HG02981 (cell line): ENCODE data around the gene COL6A3.
"Not testable (repeated sequence)": the region's sequence is repeated elsewhere in the genome, so short reads cannot be mapped to it uniquely, and the experiment has no call there.

Experiments
- ATAC-seq: cut with Tn5 transposase; IDR thresholded peaks from one replicate; pipeline ENCODE4 v1.9.1; 2021; ENCODE audit warnings: mild to moderate bottlenecking, moderate library complexity; ENCODE audit not compliant: unreplicated experiment

Gene COL6A3

GRCh38 chr2:237384672-237385020, 29.3 kb downstream of the COL6A3 start:
- ATAC-seq = no peak

- no peak for ATAC-seq
Measured at GRCh38 chr2:237383991-237384671, 29.8 kb downstream of the COL6A3 start.

- ATAC-seq = no peak
Measured at GRCh38 chr2:237380768-237381167, 33.2 kb downstream of the COL6A3 start.

- no peak for ATAC-seq
Measured at GRCh38 chr2:237379636-237380035, 34.3 kb downstream of the COL6A3 start.

- ATAC-seq = no peak
Measured at GRCh38 chr2:237378650-237379049, 35.3 kb downstream of the COL6A3 start.

GRCh38 chr2:237374284-237375060, 39.5 kb downstream of the COL6A3 start:
- no peak for ATAC-seq

GRCh38 chr2:237371856-237372255, 42.1 kb downstream of the COL6A3 start:
- ATAC-seq = no peak

GRCh38 chr2:237365671-237366070, 48.3 kb downstream of the COL6A3 start:
- ATAC-seq = no peak

- no peak for ATAC-seq
Measured at GRCh38 chr2:237364655-237365054, 49.3 kb downstream of the COL6A3 start.

- ATAC-seq = no peak
Measured at GRCh38 chr2:237361194-237362004, 52.6 kb downstream of the COL6A3 start.

- no peak for ATAC-seq
Measured at GRCh38 chr2:237359894-237360780, 53.8 kb downstream of the COL6A3 start.

GRCh38 chr2:237359518-237359840, 54.5 kb downstream of the COL6A3 start:
- no peak for ATAC-seq

GRCh38 chr2:237358721-237359517, 55.0 kb downstream of the COL6A3 start:
- no peak for ATAC-seq

GRCh38 chr2:237355701-237356100, 58.3 kb downstream of the COL6A3 start:
- ATAC-seq = no peak

GRCh38 chr2:237354892-237355291, 59.1 kb downstream of the COL6A3 start:
- ATAC-seq = no peak

- ATAC-seq = not testable (repeated sequence)
Measured at GRCh38 chr2:237354172-237354571, 59.8 kb downstream of the COL6A3 start.

GRCh38 chr2:237353215-237353614, 60.7 kb downstream of the COL6A3 start:
- ATAC-seq = no peak

GRCh38 chr2:237352279-237352845, 61.6 kb downstream of the COL6A3 start:
- no peak for ATAC-seq

- ATAC-seq = no peak
Measured at GRCh38 chr2:237351796-237352195, 62.2 kb downstream of the COL6A3 start.

- no peak for ATAC-seq
Measured at GRCh38 chr2:237351046-237351445, 62.9 kb downstream of the COL6A3 start.
